GM21526 (cell line): Measurements from ENCODE around the gene GJA8.
A peak's percentile ranks its signal among the peaks of the same experiment; 100 is the strongest.
"Not testable (repeated sequence)": the region's sequence is repeated elsewhere in the genome, so short reads cannot be mapped to it uniquely, and the experiment has no call there.

Experiments used
- ATAC-seq: cut with Tn5 transposase; IDR thresholded peaks from one replicate; pipeline ENCODE4 v1.9.1; 2021; ENCODE audit warnings: moderate library complexity; ENCODE audit not compliant: unreplicated experiment, low FRiP score

The GJA8 gene

DNA sequence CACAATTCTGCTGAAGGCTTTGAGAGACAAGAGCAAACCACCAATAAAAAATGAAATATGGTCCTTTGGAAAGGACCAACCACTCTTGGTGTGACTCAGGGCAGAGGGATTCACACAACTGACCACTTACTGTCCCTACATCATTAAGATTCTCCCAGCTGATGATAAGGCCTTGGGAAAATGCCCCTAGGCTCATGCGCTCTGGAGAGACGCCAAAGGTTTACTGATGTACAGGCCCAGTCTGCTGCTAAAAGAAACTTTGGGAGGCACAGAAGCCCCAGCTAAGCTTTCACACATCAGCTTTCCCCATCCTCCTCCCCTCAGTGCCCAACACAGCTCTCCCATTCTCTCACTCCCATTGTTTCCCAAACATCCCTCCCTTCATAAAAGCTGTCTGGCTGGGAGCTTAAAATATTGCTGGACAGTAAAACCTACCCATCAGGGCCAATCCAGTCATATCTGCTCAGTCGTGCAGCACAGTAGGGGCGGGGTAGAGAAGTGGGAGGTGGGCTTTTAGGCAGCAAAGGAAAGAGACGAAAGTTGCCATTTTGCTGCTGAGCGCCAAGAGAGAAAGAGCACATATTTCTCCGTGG is at the start of gene GJA8:
TSS of gene GJA8 (plus strand) at position 543 of the 593 bp plus-strand sequence. CDS start 5,161 bp downstream, outside the sequence.
- no peak for ATAC-seq

DNA sequence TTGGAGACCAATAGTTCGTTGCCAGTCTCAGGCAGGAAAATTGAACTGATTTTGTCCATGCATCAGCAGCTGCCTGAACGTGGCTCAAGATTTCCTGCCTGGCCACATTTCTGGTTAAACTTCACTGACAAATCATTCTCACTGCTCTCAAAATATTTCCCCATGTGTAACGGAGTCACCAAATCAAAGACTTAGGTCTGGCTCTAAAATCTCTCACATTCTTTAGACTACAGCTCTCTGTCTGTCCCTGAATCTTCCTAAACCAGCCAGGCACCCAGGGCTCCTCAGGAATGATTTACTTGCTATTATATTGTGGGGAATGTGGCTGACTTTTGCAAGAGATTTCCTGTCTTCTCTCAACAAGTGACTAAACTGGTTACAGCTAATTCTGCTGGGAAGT is 49.2 kb upstream of the GJA8 start:
- no peak for ATAC-seq

DNA sequence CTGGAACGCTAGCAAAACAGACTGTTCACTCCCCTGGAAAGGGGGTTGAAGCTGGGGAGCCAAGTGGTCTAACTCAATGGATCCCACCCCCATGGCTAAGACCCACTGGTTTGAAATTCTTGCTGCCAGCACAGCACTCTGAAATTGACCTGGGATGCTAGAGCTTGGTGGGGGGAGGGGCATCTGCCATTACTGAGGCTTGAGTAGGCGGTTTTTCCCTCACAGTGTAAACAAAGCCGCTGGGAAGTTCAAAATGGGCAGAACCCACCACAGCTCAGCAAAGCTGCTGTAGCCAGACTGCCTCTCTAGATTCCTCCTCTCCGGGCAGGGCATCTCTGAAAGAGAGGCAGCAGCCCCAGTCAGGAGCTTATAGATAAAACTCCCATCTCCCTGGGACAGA is 47.6 kb upstream of the GJA8 start:
- not testable (repeated sequence) for ATAC-seq

DNA sequence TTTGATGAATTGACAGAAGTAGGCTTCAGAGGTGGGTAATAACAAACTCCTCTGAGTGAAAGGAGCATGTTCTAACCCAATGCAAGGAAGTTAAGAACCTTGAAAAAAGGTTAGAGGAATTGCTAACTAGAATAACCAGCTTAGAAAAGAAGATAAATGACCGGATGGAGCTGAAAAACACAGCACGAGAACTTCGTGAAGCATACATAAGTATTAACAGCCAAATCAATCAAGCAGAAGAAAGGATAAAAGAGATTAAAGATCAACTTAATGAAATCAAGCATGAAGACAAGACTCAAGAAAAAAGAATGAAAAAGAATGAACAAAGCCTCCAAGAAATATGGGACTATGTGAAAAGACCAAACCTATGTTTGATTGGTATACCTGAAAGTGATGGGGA is 46.6 kb upstream of the GJA8 start:
- ATAC-seq = not testable (repeated sequence)

DNA sequence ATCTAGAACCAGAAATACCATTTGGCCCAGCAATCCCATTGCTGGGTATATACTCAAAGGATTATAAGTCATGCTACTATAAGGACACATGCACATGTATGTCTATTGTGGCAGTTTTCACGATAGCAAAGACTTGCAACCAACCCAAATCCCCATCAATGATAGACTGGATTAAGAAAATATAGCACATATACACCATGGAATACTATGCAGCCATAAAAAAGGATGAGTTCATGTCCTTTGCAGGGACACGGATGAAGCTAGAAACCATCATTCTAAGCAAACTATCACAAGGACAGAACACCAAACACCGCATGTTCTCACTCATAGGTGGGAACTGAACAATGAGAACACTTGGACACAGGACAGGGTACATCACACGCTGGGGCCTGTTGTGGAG is 35.4 kb upstream of the GJA8 start:
- not testable (repeated sequence) for ATAC-seq

DNA sequence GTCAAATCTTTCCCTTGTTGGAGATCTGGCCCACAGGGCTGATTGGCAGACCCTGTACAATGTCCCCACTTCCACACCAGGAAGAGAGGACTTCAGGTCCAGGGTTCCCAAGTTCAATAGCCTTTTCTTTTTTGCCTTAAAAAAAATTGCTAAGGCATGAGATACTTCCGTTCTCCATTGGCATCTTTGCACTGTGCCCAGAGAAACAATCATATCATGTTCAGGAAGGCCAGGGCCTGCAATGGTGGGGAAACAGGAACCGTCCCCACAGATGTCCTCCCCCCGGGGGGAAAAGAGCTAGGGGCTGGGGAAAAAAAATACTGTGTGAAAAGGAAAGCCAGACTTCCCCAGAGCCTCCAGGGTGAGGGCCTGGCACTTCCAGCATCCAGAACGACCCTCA is 24.6 kb upstream of the GJA8 start:
- no peak for ATAC-seq

DNA sequence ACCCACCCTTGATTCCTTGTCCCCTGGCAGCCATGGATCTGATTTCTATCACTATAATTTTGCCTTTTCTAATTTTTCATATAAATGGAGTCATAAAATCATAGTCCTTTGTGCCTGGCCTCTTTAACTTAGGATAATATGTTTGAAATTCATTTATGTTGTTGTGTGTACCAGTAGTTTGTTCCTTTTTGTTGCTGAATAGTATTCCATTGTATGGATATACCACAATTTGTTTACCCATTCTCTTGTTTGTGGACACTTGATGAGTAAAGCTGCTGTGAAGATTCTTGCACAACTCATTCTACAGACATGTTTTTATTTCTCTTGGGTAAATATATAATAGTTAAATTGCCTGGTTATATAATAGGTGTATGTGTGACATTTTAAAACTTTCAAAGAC is 22.7 kb upstream of the GJA8 start:
- ATAC-seq = no peak

DNA sequence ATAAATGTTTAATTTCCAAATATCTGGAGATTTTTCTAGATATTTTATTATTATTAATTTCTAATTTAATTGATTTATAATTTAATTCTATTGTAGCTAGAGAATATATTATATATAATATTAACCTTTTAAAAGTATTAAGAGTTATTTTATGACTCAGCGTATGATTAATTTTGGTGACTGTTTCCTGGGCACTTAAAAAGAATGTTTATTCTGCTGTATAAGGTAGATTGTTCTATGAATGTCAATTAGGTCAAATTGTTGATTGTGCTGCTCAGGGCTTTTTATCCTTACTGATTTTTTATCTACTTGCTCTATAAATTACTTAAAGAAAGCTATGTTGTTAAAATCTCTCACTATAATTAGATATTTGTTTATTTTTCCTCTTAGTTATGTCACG is 20.1 kb upstream of the GJA8 start:
- no peak for ATAC-seq

DNA sequence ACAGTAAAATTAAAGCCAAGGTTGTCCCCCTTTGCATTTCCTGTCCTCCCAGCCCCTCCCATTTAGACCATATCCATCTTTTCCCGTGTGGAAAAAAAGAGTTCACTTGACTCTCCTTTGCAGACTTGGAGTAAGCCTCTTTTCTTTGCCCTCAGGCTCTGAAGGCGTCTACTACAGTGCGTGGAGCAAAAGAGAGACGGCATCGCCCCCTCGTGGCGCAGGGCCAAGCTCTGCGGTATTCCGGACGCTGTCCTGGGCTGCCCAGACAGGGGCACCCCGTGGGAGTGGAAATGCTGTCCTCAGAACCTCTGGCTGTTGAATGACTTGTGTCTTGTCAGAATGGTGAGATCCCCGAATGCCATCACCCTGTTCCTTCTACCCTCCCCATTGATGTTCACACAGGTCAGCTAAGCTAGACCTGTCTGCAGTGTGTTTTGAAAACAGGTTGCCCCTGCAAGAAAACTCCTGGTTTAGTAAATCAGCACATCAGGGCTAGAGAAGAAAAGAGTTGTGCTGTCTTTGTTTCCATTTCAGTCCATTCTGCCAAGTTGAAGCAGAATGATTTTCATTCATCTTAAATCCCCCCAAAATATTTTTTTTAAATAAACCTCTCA is 12.3 kb upstream of the GJA8 start:
- peak; percentile 63 for ATAC-seq

DNA sequence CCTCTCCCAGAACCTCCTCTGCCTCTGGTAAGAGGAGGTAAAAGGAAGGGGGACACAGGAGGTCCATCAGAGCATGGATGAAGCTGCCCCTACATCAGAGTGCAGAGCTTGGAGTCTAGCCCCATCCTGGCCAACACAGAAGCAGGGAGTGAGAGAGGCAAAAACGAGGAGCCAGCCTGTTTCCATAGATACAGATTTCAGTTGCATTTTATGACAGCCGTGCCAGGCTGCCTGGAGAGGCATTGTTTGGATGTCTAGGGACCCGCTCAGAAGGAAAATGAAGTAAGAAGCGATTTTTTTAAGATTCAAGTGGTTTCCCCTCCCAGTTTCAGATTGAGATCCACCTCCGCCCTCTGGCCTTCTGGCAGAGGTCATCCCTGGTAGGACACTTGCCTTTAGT is 11.5 kb upstream of the GJA8 start:
- ATAC-seq = no peak

DNA sequence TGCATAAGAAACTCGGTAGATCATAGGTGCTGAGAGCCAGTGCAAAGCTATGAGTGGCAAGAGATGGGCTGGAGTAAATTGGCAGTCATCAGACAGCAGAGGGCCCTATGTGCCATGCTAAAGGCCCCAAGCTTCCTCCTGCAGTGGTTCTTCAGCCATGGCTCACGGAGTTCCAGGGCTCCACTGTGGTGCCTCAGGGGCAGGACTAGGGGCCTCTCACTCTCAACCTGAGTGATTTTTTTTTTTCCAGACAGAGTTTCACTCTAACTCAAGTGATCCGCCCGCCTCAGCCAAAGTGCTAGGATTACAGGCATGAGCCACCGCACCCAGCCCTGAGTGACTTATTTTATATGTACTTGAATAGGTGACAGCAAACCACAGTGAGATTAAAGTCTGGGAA is 10.4 kb upstream of the GJA8 start:
- ATAC-seq = no peak

DNA sequence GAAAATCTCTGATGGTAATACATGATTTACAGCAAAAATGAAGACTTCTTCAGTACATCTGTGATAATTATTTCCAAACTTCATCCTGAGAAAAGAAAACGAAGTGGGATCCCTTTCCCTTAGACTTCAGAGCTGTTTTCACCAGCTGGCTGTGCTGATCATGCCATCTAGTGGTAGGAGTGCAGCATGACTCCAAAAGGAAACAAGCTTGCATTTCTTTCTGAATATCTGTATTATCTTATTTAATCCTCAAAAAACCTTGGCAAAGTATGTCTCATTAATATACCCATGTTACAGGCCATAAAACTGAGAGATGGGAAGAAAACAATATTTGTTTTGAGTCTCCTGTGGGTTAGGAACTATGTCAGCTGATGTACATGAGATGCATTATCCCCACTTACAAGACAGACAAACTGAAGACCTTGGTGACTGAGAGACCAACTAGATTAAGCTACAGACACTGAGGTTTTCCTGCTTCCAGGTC is 9.8 kb upstream of the GJA8 start:
- ATAC-seq = no peak

DNA sequence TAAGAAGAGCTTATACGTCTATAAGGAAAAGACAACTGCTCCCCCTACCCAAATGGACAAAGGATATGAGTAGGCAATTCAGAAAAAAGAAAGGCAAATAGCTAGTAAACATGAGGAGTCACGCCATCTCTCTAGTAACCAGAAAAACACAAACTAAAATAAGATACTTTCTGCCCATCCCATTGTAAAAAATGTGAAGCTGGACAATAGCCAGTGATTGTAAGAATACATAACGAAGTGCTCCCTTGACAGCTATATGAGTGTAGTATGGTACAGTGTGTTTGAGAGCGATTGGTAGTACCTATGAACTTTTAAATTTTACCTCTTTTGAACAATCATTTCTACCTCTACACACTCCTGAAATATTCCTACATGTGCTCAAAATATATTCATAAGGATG is 7.5 kb upstream of the GJA8 start:
- ATAC-seq = no peak

DNA sequence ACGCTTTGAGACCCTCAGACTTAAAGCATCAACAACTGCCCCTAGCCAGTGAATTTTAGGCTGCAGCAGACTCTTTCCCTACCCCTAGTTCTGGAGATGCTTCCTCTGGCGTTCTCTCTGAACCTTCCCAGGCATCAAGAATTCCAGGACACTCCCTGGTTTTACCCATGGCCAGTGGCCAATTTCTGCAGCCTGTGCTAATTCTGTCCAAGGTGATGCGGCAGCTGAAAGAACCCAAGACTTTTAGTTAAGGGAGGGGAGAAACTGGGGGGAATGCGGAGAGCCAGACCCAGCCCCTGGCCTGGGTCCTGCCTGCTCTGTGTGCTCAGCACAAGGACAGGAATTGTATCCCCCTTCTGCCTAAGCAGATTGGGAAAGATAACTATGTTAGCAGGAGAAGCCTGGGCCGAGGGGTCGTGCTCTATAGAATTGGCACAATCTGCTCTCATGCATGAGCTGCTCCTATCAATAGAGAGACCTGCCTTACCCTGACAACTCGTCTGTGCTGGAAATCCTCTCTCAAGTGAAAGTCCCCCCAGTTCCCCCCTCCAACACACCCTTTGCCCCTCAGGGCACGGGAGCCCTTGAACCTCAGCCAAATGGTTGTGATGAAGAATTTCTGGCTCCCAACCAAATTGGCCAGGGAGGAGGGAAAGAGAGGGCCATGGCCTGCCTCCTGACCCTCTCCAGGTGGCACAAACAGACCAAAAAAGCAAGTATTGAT is 5.4 kb upstream of the GJA8 start:
- ATAC-seq = no peak

DNA sequence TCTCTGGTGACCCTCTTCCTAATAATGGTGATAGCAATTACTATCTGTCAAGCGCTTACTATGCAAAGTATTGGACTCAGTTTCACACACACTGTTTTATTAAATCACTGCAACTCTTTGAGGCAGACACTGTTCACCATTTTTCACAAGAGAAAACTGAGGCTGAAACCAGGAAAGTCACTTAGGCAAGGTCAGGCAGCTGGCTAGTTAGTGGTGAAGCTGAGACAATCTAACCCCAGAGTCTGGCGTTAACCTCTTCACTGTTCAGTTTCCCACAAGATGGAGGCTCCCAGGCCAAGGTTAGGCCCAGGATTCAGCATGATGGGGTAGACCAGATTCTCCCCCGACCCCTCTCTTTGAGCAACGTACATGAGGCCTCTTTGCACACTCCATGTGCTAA is 4.8 kb upstream of the GJA8 start:
- no peak for ATAC-seq

DNA sequence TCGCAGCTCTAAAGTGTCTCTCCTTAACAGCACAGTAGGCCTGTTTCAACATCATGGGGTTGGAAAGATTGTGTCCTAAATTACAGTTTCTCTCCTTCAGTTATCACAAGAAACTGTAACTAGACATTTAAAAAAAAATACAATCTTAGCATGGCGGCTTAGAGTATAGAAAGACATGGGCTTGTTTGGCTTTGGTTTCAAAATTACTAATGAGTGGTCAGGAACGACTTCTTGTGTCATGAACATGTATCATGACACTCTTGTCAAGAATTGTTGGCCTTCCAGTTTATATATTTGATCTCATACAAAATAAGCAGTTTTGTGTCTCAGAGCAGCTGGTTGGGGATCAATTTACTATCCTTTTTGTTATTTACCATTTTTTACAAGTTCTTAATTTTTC is 2.1 kb downstream of the GJA8 start:
- ATAC-seq = no peak

DNA sequence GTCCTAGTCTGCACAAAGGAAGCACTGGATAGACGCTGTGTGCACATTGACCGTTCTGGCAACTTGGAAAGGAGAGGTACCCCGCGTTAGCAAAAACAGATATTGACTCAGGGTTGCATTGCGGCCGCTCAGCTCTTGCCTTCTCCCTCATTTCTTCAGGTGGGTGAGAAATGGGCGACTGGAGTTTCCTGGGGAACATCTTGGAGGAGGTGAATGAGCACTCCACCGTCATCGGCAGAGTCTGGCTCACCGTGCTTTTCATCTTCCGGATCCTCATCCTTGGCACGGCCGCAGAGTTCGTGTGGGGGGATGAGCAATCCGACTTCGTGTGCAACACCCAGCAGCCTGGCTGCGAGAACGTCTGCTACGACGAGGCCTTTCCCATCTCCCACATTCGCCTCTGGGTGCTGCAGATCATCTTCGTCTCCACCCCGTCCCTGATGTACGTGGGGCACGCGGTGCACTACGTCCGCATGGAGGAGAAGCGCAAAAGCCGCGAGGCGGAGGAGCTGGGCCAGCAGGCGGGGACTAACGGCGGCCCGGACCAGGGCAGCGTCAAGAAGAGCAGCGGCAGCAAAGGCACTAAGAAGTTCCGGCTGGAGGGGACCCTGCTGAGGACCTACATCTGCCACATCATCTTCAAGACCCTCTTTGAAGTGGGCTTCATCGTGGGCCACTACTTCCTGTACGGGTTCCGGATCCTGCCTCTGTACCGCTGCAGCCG is 5.4 kb downstream of the GJA8 start:
- ATAC-seq = no peak

DNA sequence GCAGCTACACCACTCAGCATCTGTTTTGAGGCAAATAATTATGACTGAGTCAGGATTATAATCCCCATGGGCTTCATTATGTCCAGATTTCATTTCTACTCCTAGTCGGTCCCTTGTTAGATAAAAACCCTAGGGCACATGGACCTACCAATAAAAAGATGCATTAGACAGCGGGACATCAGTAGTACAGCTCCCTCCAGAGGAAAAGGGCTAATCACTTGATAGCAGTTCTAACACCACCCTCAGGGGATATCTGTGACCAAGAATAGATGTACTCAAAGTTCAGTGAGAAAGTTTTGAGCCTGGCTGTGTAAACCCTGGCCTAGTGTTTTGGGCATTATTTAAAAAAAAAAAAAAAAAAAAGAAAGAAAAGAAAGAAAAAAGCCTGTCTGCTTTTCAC is 10.0 kb downstream of the GJA8 start:
- ATAC-seq = no peak

DNA sequence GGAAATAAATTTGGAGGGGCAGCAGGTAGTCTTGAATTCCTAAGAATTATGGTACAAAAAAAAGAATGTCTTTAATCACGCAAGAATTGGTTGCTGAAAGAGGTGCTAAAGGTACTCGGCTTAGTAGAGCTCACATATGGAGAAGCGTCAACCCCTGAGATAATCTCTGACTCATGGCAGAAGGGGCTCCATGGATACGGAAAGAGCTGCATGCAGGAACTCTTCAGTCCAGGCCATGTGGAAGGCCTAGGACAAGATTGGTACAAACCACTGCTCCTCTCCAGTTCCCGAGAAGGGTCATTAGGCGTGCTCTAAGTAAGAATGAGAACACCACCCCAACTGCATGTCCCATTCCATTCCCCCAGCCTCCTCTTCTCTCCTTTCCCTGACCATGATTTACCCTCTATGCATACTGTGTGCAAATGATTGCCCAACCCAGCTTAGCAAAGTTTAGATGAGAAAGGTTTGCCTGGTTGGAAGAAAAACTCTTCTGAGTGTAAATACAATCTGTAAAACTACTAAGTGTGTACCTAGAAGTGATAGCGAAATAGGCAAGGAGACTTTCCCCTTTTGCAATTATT is 10.9 kb downstream of the GJA8 start:
- no peak for ATAC-seq

DNA sequence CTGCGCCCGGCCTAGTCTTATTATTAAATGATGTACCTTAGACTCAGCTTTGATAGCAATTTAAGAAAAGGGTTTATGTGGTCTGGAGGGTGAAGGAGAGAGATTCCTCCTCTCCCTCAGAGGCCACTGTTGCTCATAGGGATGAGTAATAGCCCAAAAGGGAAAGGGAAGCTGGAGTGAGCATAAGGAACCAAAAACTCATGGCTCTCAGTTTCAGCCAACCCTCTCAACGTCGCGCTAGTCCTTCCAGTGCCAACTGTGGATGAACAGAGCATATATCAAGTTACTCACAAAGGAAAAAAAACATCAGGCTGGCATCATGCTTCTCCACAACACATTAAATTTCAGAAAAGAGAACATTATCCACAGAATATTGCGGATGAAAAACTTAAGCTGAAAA is 17.3 kb downstream of the GJA8 start:
- ATAC-seq = no peak

DNA sequence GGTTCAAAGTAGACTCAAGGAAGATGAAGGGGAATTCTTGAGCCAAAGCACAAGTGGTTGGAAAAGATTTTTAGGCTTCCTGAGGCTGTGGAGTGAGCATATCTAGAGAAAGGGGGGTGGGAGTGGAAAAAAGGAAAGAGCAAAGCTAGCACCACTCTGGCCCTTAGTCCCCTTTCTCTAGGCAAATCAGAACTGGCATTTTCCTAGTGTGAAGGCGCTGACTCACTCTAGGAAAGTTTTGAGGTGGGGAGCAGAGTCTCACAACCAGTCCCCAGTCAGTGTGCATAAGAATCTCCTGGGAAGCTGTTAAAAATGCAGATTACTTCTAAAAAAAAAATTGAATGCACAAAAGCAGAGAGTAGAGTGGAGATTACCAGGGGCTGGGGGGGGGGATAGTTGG is 22.2 kb downstream of the GJA8 start:
- no peak for ATAC-seq
